SH-SY5Y (cell line): ENCODE data around the gene NNMT.

ENCODE experiments used
- GATA2 ChIP-seq: IDR thresholded peaks from 2 replicates; pipeline ENCODE4 v1.6.1; 2011; ENCODE audit warnings: mild to moderate bottlenecking, low read depth, low read length
- GATA3 ChIP-seq: IDR thresholded peaks from 2 replicates; pipeline ENCODE4 v1.6.1; 2011; ENCODE audit warnings: low read depth, mild to moderate bottlenecking, low read length, moderate library complexity

DNA sequence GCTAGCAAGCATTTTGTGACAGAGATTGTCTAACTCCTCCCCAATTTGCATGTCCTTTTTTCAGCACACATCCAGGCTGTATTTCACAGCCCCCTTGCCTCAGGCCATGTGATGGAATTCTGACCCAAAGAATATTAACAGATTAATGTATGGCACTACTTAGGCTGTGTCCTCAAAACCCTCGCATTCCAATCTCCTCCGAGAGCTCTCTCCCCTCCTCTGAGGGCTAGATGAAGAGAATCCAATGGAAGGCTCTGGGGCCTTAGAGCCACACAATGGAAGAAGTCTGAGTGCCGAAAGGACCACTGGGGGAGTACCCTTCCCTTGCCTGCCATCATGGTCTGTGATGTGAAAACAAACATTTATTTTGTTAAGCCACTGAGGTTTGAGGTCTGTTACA is 13.7 kb upstream of the NNMT start:
- no peak for TF ChIP-seq GATA2
- no peak for TF ChIP-seq GATA3
